Measurements from ENCODE around the gene SERPINA1. TPM values are rescaled to one million over a fixed set of nuclear protein-coding genes. Genes with fewer than 3 reads are reported as not detected.

Gene SERPINA1
- total and polyA plus RNA-seq, 7 donors = 0.78 to 5.5 (median 3.0) TPM

DNA sequence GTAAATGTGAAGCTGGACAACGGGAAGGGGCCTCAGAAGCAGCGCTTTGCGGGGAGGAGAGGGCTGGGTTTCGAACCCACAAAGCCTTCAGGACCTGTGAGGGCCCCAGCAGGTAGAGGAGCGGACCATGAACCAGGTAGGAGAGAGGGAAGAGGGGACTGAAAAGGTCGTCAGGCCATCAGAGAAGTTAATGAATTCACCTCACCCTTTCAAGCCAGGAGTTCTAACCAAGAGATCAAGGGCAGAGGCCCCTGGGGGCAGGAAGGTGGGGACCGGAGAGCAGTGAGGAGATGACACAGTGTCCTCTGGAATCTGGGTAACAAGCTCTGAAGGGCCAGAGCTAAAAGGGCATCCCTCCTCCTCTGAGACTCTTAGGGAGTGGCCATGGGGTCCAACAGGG lies 19.4 kb downstream of the SERPINA1 start:
- no peak for DNase-seq
- 82 to 83% (median 82%) methylated on average over 7 of the region's 7 CpGs for WGBS, 3 donors
- Histone ChIP-seq H3K4me1 (no peaks in the 10 kb centered on the region), H3K4me3 (no peak overlapping the region), H3K9me3 (no peaks in the 10 kb centered on the region), H3K36me3 (ENCODE audit: insufficient read depth in 1 of 2, low read depth in 1 of 2) (no peaks in the 10 kb centered on the region), H3K27me3 (ENCODE audit: insufficient read depth in 3 of 3, low read length in 2 of 3) (peaks cover 0 to 4% (median 3%) of the 10 kb centered on the region in 3 donors), H3K27ac (no peak overlapping the region)
- no peak for ATAC-seq
- intact Hi-C loops (cut with DNase I) = no loop called here
- TF ChIP-seq, protein P1, sequence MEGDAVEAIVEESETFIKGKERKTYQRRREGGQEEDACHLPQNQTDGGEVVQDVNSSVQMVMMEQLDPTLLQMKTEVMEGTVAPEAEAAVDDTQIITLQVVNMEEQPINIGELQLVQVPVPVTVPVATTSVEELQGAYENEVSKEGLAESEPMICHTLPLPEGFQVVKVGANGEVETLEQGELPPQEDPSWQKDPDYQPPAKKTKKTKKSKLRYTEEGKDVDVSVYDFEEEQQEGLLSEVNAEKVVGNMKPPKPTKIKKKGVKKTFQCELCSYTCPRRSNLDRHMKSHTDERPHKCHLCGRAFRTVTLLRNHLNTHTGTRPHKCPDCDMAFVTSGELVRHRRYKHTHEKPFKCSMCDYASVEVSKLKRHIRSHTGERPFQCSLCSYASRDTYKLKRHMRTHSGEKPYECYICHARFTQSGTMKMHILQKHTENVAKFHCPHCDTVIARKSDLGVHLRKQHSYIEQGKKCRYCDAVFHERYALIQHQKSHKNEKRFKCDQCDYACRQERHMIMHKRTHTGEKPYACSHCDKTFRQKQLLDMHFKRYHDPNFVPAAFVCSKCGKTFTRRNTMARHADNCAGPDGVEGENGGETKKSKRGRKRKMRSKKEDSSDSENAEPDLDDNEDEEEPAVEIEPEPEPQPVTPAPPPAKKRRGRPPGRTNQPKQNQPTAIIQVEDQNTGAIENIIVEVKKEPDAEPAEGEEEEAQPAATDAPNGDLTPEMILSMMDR (IDR thresholded peaks at IDR 0.05) = no peak

DNA sequence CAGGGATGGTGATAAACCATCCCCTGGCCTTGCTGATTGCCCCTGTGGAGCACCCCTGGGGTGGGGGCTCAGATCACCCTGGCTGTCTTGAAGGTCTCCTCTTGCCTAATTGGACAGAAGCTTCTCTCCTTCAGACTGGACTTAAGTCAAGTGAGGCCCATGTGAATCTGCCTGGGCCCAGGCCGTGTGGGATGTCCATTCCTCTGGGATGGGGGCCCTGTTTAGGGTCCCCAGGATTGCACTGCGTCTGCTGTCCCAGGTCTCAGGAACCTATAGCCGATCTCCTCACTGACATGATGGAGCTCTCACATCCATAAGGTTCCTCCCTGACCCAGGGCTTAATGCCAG lies 20.2 kb downstream of the SERPINA1 start:
- WGBS, 3 donors = 79 to 85% (median 84%) methylated on average over 3 of the region's 3 CpGs
- ATAC-seq (no peak), DNase-seq (no peak)
- Histone ChIP-seq H3K4me1 (no peaks in the 10 kb centered on the region), H3K27me3 (ENCODE audit: insufficient read depth in 3 of 3, low read length in 2 of 3) (peaks cover 0 to 3% (median 2%) of the 10 kb centered on the region in 3 donors), H3K4me3 (no peak overlapping the region), H3K9me3 (no peaks in the 10 kb centered on the region), H3K27ac (no peak overlapping the region), H3K36me3 (ENCODE audit: insufficient read depth in 1 of 2, low read depth in 1 of 2) (no peaks in the 10 kb centered on the region)
- TF ChIP-seq, protein P1 (IDR thresholded peaks at IDR 0.05) = no peak
- intact Hi-C loops (cut with DNase I) = no loop called here

DNA sequence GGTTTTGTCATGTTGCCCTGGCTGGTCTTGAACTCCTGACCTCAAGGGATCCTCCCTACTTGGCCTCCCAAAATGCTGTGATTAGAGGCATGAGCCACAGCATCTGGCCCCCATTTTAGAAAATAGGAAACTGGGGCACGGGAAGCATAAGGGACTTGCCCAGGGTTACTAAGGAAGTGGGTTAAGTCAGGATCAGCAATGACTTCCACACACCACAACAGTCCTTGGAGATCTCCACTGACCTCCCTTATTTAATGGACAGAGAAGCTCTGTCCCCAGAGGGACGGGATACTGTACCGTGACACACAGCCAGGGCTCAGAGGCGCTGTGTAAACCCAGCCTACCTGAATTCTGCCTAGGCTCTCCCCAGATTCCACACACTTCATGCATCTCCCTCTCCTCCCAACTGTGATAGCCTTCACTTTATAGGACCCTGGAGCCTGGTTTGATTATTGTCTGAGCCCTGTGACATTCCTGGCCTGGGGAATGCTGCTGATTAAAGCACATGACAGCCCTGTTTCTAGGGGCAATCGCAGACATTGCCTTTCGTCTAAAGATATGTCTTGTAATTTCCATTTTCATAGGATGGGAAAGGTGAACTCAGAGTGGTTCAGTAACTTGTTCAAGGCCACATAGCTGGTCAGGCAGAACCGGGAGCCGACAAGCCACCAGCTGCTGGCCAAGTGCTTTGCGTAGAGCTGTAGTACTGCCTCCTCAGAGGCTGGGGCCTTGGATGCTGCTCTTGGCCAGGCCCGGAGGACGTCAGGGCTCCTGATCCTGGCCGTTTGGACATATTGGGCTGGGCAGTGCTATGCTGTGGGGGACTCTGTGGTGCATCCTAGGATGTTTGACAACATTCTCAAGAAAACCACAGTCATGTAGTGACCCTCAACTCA lies 20.8 kb downstream of the SERPINA1 start:
- intact Hi-C loops (cut with DNase I) = no loop called here
- TF ChIP-seq, protein P1 (IDR thresholded peaks at IDR 0.05) = no peak
- Histone ChIP-seq H3K27me3 (ENCODE audit: insufficient read depth in 3 of 3, low read length in 2 of 3) (peaks cover 0 to 3% (median 0%) of the 10 kb centered on the region in 3 donors), H3K4me1 (no peaks in the 10 kb centered on the region), H3K27ac (no peak overlapping the region), H3K36me3 (ENCODE audit: insufficient read depth in 1 of 2, low read depth in 1 of 2) (no peaks in the 10 kb centered on the region), H3K4me3 (no peak overlapping the region), H3K9me3 (no peaks in the 10 kb centered on the region)
- no peak for ATAC-seq
- DNase-seq = no peak
- WGBS, 3 donors = 68 to 69% (median 68%) methylated on average over 12 of the region's 12 CpGs

DNA sequence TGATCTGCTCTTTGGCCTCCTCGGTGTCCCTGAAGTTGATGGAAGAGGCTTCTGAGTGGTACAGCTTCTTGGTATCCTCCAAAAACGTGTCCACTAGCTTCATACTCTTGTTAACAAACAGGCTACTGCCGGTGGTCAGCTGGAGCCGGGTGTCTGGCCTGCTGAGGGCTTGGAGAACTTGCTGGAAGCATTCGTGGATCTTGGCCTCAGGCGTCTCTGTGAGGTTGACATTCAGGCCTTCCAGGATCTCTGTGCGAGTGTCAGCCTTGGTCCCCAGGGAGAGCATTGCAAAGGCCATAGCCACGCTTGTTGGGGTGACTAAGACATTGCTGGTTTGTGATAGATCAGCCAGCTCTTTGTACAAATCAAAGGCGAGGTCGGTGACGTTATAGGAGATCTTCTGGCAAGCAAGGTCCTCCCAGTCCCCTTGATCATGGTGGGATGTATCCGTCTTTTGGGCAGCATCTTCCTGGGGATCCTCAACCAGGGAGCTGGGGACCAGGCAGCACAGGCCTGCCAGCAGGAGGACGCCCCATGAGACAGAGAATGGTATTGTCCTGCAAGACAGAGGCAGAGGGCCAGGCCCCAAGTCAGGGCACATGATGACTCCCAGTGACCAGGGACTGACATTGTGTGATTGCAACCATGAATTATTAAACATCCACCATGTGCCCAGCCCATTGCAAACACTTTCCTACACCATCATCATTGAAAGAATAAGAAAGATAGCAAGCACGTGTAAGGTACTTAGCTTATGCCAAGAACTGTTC lies 22.1 kb downstream of the SERPINA1 start, which contains the start of gene SERPINA2:
Gene SERPINA2 (minus strand): TSS at position 553 of the 770 bp plus-strand sequence.
- intact Hi-C loops (cut with DNase I) = no loop called here
- Histone ChIP-seq H3K9me3 (no peaks in the 10 kb centered on the region), H3K4me3 (no peak within 1 kb of the TSS), H3K27me3 (ENCODE audit: insufficient read depth in 3 of 3, low read length in 2 of 3) (peaks cover 0 to 3% (median 0%) of the 10 kb centered on the region in 3 donors), H3K4me1 (no peaks in the 10 kb centered on the region), H3K27ac (no peak within 1 kb of the TSS), H3K36me3 (ENCODE audit: insufficient read depth in 1 of 2, low read depth in 1 of 2) (no peaks in the 10 kb centered on the region)
- ATAC-seq (no peak), DNase-seq (no peak)
- TF ChIP-seq, protein P1 (IDR thresholded peaks at IDR 0.05) = no peak
- WGBS, 3 donors = 68 to 81% (median 70%) methylated on average over 14 of the region's 14 CpGs

All from psoas muscle (tissue), 8 donors.